Right lung (tissue), 5 donors: Measurements from ENCODE around the gene PRKCE. TPM values are rescaled to one million over a fixed set of nuclear protein-coding genes. Genes with fewer than 3 reads are reported as not detected.

Experiments
- DNase-seq, 2 donors: peaks; one replicate each; pipeline ENCODE4 v3.0.0-alpha.2; 2013
- polyA plus RNA-seq, 5 donors: library from polyadenylated mRNA; unstranded; fragments of 120-200 nt; gene quantifications; one replicate each; pipeline versions ENCODE4 v1.2.1 to v1.2.3, GENCODE V29; 2013; ENCODE audit warnings: inconsistent platforms in 1 of 5, low replicate concordance in 1 of 5; ENCODE audit not compliant: insufficient read length in 5 of 5, insufficient read depth in 1 of 5

PRKCE gene
- polyA plus RNA-seq, 5 donors = 12.5 to 14.5 (median 12.8) TPM

DNA sequence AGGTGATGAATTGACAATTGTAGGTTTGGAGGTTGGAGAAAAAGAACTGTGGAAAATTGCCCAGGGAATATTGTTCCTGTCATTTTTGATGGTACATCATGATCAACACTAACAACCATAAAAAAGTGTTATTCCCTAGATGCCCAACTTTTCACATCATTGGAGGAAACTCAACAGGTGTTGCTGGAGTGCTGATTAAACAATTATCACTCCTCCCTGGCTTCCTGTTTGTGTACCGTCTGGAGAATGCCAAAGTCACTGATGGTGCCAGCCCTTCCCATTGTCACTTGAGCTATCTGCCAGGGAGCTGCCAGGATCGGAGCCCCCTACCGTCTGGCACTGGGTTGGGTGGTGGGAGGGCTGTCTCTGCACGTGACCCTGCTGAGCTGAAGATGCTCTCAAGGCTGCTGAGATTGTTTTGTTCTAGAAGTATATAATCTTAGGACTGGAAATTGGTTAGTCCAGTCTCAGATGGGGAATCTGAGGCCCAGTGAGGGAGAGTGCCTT, 156.9 kb downstream of the PRKCE start:
- no peak for DNase-seq

GRCh38 chr2:45809205-45809604, 157.7 kb downstream of the PRKCE start:
- no peak for DNase-seq

DNA sequence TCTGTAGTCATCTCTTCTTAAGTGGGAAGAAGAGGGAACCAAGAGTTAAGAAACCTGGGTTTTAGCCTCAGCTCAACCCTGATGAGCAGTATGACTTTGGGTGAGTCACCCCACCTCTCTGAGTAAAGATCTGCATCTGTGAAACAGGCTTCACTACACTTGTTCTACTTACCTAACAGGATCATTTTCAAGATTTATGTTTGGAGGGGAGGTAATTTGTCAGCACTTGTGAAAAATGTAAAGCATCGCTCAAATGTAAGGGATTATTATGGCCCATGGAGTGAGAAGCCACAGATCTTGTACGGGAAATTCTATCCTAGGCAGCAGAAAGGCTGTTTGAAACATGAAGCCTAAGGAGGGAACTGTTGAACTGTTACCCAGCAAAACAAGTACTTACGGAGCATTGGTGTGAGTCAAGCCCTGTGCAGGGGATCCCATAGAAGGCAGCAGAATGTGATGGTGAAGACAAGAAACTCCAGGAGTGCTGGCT, 160.6 kb downstream of the PRKCE start:
- DNase-seq = no peak

- peak; percentile 27 to 47 for DNase-seq
Measured at GRCh38 chr2:45813003-45813941, 161.8 kb downstream of the PRKCE start.

- DNase-seq = no peak
Measured at GRCh38 chr2:45814488-45814887, 163.0 kb downstream of the PRKCE start.

GRCh38 chr2:45814951-45815621, 163.6 kb downstream of the PRKCE start:
- DNase-seq = no peak

DNA sequence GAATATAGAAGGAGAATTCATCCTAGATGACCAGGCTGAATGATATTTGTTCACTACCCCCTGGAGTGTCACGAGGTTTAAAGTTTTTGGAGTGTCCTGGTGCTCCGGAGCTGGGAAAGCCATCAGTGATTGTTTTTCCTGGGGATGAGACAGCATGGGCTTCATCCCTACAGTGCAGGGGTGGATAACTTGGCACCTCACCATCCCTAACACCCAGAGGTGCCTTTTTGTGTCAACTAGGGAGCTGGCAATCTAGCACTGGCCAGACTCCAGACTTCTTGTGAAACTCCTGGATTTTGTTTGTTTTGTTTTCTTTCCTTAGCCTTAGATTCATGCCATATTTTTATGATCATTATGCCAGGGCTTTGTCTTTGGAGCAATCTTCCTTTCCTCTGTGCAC, 164.8 kb downstream of the PRKCE start:
- no peak for DNase-seq

GRCh38 chr2:45818591-45818990, 167.1 kb downstream of the PRKCE start:
- no peak for DNase-seq

GRCh38 chr2:45820048-45820447, 168.6 kb downstream of the PRKCE start:
- no peak for DNase-seq

GRCh38 chr2:45821558-45822271, 170.2 kb downstream of the PRKCE start:
- DNase-seq = peak; percentile 55 to 59

DNA sequence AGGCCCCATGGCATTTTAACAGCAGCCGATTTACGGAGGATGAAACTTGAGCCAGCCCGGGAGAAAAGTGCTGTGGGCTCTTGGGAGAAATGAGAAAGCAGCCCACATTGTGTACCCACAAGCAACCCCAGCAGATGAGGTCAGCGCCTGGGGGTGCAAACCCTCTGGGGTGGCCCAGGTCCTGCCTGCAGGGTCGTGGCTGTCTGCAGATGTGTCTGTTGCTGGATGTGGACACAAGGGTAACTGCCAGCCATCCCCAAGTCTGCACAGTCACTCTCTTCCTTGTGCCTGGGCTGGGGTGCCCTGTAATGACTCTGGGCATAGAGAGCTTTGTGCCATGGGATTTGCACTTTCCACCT, 170.8 kb downstream of the PRKCE start:
- DNase-seq = no peak

DNA sequence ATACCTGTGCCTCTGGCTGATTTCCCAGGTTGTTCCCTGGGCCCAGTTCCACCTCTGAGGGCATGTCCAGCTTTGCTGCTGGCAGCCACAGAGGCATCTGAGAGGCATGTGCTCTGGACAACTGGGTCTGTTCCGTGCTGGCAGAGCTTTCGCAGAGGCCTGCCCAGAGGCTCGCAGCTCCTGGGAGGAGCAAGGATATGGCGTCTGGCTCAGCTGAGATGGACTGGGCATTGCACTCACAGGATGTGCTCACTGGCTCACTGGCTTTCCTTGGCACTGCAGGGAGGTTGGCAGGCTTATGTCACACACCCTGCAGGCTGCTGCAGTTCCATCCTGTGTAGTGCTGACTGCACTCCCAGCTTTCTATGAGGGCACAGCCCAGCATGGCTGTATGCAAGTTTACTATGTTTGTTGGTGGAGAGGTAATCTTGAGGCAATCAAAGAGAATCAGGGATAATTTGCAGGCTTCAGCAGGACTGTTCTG, 172.3 kb downstream of the PRKCE start:
- DNase-seq = no peak

- DNase-seq = no peak
Measured at GRCh38 chr2:45825001-45825651, 173.7 kb downstream of the PRKCE start.

DNA sequence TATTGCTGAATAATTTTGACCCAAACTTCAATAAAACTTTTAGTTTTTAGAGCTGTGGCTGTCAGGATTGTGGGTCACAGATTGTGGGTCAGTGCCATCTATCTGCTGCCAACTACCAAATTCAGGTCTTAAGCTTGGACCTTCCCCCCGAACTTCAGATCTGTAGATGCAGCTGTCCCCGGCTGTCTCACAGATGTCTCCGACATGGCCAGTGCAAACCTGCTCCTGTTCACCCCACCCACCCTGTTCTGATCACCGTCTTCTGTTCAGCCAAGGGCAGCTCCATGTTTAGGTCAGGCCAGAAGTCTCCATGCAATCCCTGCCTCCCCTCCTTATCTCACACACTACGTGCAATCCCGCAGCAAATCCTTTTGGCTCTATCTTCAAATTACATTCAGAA, 175.0 kb downstream of the PRKCE start:
- DNase-seq = no peak

- no peak for DNase-seq
Measured at GRCh38 chr2:45826884-45827635, 175.6 kb downstream of the PRKCE start.

GRCh38 chr2:45830322-45830721, 178.8 kb downstream of the PRKCE start:
- DNase-seq = no peak

GRCh38 chr2:45833301-45833967, 182.0 kb downstream of the PRKCE start:
- DNase-seq = no peak

DNA sequence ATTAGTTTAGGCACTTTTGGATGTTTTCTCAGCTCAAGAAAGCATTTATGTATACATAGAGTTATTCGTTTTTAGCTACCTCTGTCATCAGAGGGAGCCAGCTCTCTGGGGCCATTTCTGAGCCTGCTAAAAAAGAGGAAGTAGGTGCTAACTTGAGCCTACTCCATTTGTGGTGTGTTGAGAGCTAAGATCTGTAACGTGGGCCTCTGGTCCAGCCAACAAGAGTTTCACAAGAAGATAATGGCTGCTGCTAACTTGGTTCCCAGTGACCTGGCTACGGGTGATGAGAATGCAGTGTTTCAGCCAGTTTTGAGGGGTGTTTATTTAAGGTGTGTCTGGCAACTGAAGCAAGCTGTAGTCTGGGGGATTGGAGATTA, 182.5 kb downstream of the PRKCE start:
- DNase-seq = no peak

GRCh38 chr2:45834372-45834771, 182.9 kb downstream of the PRKCE start:
- DNase-seq = no peak

- DNase-seq = no peak
Measured at GRCh38 chr2:45834858-45835257, 183.4 kb downstream of the PRKCE start.
